HepG2 (cell line): ENCODE data around the gene RBM19. TPM values are rescaled to one million over a fixed set of nuclear protein-coding genes. Genes with fewer than 3 reads are reported as not detected.

ENCODE experiments used
- CREM ChIP-seq, 2 experiments: sonication (generic) in 1 of 2; formaldehyde crosslinking in 1 of 2; IDR thresholded peaks; 2 replicates each; pipeline versions ENCODE4 v1.4.0 to v1.6.1; 2016 to 2020; ENCODE audit warnings: antibody characterized with exemption in 1 of 2, mild to moderate bottlenecking in 1 of 2, missing genetic modification reagents in 1 of 2
- EED ChIP-seq: sonication (generic); formaldehyde crosslinking; IDR thresholded peaks from 2 replicates; pipeline ENCODE4 v1.5.0; 2020; ENCODE audit warnings: mild to moderate bottlenecking, missing genetic modification reagents
- NCOA2 ChIP-seq: sonication (generic); formaldehyde crosslinking; IDR thresholded peaks from 2 replicates; pipeline ENCODE4 v1.8.0; 2022; ENCODE audit warnings: inconsistent platforms
- NR3C1 ChIP-seq: sonication (generic); formaldehyde crosslinking; IDR thresholded peaks from 2 replicates; pipeline ENCODE4 v1.4.0; 2020; ENCODE audit warnings: missing genetic modification reagents
- TEAD3 ChIP-seq: optimal IDR thresholded peaks from 2 replicates; pipeline ENCODE3; 2016; ENCODE audit warnings: borderline replicate concordance
- ZMYM2 ChIP-seq: sonication (generic); formaldehyde crosslinking; IDR thresholded peaks from 2 replicates; pipeline ENCODE4 v1.8.0; 2022; ENCODE audit warnings: mild to moderate bottlenecking, missing genetic modification reagents
- ZNF232 ChIP-seq: sonication (generic); formaldehyde crosslinking; IDR thresholded peaks from 2 replicates; pipeline ENCODE4 v1.4.0; 2020; ENCODE audit warnings: missing genetic modification reagents, borderline replicate concordance
- ZNF335 ChIP-seq: sonication (generic); formaldehyde crosslinking; IDR thresholded peaks from 2 replicates; pipeline ENCODE4 v1.4.0; 2020; ENCODE audit warnings: missing genetic modification reagents
- ZNF354B ChIP-seq: sonication (generic); formaldehyde crosslinking; IDR thresholded peaks from 2 replicates; pipeline ENCODE4 v1.8.0; 2022; ENCODE audit warnings: mild to moderate bottlenecking, missing genetic modification reagents
- ZNF451 ChIP-seq: sonication (generic); formaldehyde crosslinking; IDR thresholded peaks from 2 replicates; pipeline ENCODE4 v1.5.0; 2020; ENCODE audit warnings: mild to moderate bottlenecking, missing genetic modification reagents
- ZNF512B ChIP-seq: sonication (generic); formaldehyde crosslinking; IDR thresholded peaks from 2 replicates; pipeline ENCODE4 v1.5.1; 2020; ENCODE audit warnings: missing genetic modification reagents, mild to moderate bottlenecking, borderline replicate concordance
- ZNF747 ChIP-seq: sonication (generic); formaldehyde crosslinking; IDR thresholded peaks from 2 replicates; pipeline ENCODE4 v1.8.1; 2023; ENCODE audit warnings: missing genetic modification reagents, mild to moderate bottlenecking, borderline replicate concordance
- polyA plus RNA-seq, 8 experiments: library from polyadenylated mRNA; depleted of rRNA in 3 of 8; stranded (reverse) in 7 of 8; unstranded in 1 of 8; fragments of >200 nt; fragmentation: Illumina TruSeq in 4 of 8; extraction: Trizol in 4 of 8; gene quantifications; 2 replicates each; pipeline versions ENCODE4 v1.2.1 to v1.2.3, GENCODE V29; 2011 to 2016; ENCODE audit warnings: low read depth in 4 of 8, missing spikeins in 1 of 8, mixed read lengths in 1 of 8; ENCODE audit not compliant: insufficient read depth in 1 of 8
- total RNA-seq, 5 experiments: library from RNA; depleted of rRNA; stranded (reverse); fragments of >200 nt; fragmentation: Illumina TruSeq; extraction: Trizol; gene quantifications; 2 replicates each; pipeline ENCODE4 v1.2.3, GENCODE V29; 2016; ENCODE audit warnings: low read depth in 1 of 5
- TF ChIP-seq, protein P1 (sequence below): sonication (generic); formaldehyde crosslinking; IDR thresholded peaks from 2 replicates; pipeline ENCODE4 v1.5.1; 2020; ENCODE audit warnings: mild to moderate bottlenecking, missing genetic modification reagents, moderate library complexity
- TF ChIP-seq, protein P2 (sequence below): sonication (generic); formaldehyde crosslinking; IDR thresholded peaks from 2 replicates; pipeline ENCODE4 v1.4.0; 2020; ENCODE audit warnings: missing genetic modification reagents
- TF ChIP-seq, protein P3 (sequence below): sonication (generic); formaldehyde crosslinking; IDR thresholded peaks from 2 replicates; pipeline ENCODE4 v1.4.0; 2020; ENCODE audit warnings: missing genetic modification reagents

Gene RBM19
- total and polyA plus RNA-seq, 2 of the 13 experiments (the other 11 are each of a cell fraction or from before 2014, with no cell fraction given), result 19.3 to 32.2 TPM

DNA sequence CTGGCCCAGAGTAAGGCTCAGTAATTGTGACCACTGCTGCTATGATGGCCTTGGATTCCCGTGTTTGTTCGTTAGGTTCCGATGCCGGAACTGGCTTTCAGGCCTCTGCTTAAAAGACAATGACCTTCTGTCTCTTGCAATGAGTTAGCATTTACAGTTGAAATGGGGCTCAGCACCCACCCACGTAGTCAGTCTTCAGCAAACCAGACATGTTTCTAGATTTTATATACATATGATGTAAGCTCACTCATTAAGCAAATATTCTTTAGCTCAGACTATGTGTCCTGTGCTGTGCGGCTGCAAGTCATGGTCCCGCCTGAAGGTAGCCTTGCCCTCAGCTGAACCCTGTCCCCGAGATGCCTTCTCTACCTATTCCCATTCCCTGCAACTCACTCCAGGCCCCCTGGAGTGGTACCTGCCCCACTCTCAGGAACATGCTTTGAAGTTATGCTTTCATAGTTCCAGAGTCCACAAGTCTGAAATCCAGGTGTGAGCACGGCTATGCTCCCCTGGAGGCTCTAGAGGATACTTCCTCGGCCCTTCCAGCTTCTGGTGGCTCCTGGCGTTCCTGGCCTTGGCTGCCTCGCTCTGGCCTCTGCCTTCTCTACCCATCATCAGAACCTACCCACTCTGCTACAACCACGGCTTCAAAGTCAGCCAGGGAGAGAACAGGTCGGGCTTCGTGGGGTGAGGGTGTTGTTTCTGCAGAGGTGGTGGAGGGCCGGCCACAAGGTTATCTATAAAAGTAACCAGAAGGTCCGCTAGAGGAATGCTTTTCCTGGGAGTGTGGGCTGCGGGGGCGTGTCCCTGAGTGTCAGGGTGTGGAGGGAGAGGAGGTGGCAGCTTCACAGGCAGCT is 157.8 kb downstream of the RBM19 start (continued):
- TF ChIP-seq, protein P1, sequence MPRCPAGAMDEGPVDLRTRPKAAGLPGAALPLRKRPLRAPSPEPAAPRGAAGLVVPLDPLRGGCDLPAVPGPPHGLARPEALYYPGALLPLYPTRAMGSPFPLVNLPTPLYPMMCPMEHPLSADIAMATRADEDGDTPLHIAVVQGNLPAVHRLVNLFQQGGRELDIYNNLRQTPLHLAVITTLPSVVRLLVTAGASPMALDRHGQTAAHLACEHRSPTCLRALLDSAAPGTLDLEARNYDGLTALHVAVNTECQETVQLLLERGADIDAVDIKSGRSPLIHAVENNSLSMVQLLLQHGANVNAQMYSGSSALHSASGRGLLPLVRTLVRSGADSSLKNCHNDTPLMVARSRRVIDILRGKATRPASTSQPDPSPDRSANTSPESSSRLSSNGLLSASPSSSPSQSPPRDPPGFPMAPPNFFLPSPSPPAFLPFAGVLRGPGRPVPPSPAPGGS (CRISPR knock-in tag), result no peak
- TF ChIP-seq EED (CRISPR knock-in tag) (no peak; the same call in 1 of the 2 replicates), CREM (IDR thresholded peaks at IDR 0.05) (no peak; the same call in 1 of the 2 replicates), CREM (CRISPR knock-in tag; IDR thresholded peaks at IDR 0.05) (no peak), ZNF232 (CRISPR knock-in tag) (no peak), ZNF747 (CRISPR knock-in tag) (no peak), ZNF335 (CRISPR knock-in tag) (no peak), NR3C1 (CRISPR knock-in tag) (no peak), NCOA2 (CRISPR knock-in tag) (peak; percentile 37; the same call in 1 of the 2 replicates), TEAD3 (CRISPR knock-in tag) (peak; percentile 33), ZMYM2 (CRISPR knock-in tag) (peak; percentile 51; the same call in 1 of the 2 replicates), ZNF512B (CRISPR knock-in tag) (no peak), ZNF354B (no peak), ZNF451 (CRISPR knock-in tag) (no peak)
- TF ChIP-seq, protein P2, sequence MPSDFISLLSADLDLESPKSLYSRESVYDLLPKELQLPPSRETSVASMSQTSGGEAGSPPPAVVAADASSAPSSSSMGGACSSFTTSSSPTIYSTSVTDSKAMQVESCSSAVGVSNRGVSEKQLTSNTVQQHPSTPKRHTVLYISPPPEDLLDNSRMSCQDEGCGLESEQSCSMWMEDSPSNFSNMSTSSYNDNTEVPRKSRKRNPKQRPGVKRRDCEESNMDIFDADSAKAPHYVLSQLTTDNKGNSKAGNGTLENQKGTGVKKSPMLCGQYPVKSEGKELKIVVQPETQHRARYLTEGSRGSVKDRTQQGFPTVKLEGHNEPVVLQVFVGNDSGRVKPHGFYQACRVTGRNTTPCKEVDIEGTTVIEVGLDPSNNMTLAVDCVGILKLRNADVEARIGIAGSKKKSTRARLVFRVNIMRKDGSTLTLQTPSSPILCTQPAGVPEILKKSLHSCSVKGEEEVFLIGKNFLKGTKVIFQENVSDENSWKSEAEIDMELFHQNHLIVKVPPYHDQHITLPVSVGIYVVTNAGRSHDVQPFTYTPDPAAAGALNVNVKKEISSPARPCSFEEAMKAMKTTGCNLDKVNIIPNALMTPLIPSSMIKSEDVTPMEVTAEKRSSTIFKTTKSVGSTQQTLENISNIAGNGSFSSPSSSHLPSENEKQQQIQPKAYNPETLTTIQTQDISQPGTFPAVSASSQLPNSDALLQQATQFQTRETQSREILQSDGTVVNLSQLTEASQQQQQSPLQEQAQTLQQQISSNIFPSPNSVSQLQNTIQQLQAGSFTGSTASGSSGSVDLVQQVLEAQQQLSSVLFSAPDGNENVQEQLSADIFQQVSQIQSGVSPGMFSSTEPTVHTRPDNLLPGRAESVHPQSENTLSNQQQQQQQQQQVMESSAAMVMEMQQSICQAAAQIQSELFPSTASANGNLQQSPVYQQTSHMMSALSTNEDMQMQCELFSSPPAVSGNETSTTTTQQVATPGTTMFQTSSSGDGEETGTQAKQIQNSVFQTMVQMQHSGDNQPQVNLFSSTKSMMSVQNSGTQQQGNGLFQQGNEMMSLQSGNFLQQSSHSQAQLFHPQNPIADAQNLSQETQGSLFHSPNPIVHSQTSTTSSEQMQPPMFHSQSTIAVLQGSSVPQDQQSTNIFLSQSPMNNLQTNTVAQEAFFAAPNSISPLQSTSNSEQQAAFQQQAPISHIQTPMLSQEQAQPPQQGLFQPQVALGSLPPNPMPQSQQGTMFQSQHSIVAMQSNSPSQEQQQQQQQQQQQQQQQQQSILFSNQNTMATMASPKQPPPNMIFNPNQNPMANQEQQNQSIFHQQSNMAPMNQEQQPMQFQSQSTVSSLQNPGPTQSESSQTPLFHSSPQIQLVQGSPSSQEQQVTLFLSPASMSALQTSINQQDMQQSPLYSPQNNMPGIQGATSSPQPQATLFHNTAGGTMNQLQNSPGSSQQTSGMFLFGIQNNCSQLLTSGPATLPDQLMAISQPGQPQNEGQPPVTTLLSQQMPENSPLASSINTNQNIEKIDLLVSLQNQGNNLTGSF, result no peak
- TF ChIP-seq, protein P3, sequence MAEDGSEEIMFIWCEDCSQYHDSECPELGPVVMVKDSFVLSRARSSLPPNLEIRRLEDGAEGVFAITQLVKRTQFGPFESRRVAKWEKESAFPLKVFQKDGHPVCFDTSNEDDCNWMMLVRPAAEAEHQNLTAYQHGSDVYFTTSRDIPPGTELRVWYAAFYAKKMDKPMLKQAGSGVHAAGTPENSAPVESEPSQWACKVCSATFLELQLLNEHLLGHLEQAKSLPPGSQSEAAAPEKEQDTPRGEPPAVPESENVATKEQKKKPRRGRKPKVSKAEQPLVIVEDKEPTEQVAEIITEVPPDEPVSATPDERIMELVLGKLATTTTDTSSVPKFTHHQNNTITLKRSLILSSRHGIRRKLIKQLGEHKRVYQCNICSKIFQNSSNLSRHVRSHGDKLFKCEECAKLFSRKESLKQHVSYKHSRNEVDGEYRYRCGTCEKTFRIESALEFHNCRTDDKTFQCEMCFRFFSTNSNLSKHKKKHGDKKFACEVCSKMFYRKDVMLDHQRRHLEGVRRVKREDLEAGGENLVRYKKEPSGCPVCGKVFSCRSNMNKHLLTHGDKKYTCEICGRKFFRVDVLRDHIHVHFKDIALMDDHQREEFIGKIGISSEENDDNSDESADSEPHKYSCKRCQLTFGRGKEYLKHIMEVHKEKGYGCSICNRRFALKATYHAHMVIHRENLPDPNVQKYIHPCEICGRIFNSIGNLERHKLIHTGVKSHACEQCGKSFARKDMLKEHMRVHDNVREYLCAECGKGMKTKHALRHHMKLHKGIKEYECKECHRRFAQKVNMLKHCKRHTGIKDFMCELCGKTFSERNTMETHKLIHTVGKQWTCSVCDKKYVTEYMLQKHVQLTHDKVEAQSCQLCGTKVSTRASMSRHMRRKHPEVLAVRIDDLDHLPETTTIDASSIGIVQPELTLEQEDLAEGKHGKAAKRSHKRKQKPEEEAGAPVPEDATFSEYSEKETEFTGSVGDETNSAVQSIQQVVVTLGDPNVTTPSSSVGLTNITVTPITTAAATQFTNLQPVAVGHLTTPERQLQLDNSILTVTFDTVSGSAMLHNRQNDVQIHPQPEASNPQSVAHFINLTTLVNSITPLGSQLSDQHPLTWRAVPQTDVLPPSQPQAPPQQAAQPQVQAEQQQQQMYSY, result no peak
